ENCODE results near the gene AP2A1. TPM values are rescaled to one million over a fixed set of nuclear protein-coding genes. Genes with fewer than 3 reads are reported as not detected.

AP2A1 gene
- total and polyA plus RNA-seq, 2 of the 13 experiments (the other 11 are each of a cell fraction or from before 2014, with no cell fraction given), result 22.7 to 39.7 TPM

GRCh38 chr19:49766930-49767299 is at the start of gene AP2A1 (continued):
- TF ChIP-seq ZBTB40 (IDR thresholded peaks at IDR 0.05) (no peak), ZBTB40 (CRISPR knock-in tag; IDR thresholded peaks at IDR 0.05) (0 out of 2 replicates have a peak, but pooled peaks have one; percentile 3), SAFB2 (CRISPR knock-in tag; IDR thresholded peaks at IDR 0.05; ENCODE audit: borderline replicate concordance, low read depth) (no peak), MYC (CRISPR knock-in tag; IDR thresholded peaks at IDR 0.05; ENCODE audit: borderline replicate concordance) (no peak), PHF21A (CRISPR knock-in tag; IDR thresholded peaks at IDR 0.05) (no peak), TEAD3 (CRISPR knock-in tag; optimal IDR thresholded peaks at IDR 0.05; ENCODE audit: borderline replicate concordance) (no peak), ZFP62 (CRISPR knock-in tag; IDR thresholded peaks at IDR 0.05) (no peak), RAD51 (IDR thresholded peaks at IDR 0.05; ENCODE audit: borderline replicate concordance) (no peak), ZKSCAN5 (CRISPR knock-in tag; IDR thresholded peaks at IDR 0.05) (no peak), ELF1 (CRISPR knock-in tag; IDR thresholded peaks at IDR 0.05) (no peak), ZEB1 (IDR thresholded peaks at IDR 0.05; ENCODE audit: insufficient replicate concordance, low read depth) (no peak), ZNF274 (CRISPR knock-in tag; IDR thresholded peaks at IDR 0.05) (peak; percentile 55; the same call in 1 of the 2 replicates), PHF8 (CRISPR knock-in tag; IDR thresholded peaks at IDR 0.05) (peak; percentile 69), SYNCRIP (IDR thresholded peaks at IDR 0.05; ENCODE audit: insufficient read depth, low read depth, low read length) (no peak), ZNF556 (CRISPR knock-in tag; IDR thresholded peaks at IDR 0.05; ENCODE audit: borderline replicate concordance) (no peak), GZF1 (CRISPR knock-in tag; IDR thresholded peaks at IDR 0.05) (no peak), SMYD3 (CRISPR knock-in tag; IDR thresholded peaks at IDR 0.05) (no peak), PRPF4 (IDR thresholded peaks at IDR 0.05; ENCODE audit: low read depth, low read length, poor library complexity, severe bottlenecking) (no peak), KLF11 (CRISPR knock-in tag; IDR thresholded peaks at IDR 0.05) (no peak), PHB2 (IDR thresholded peaks at IDR 0.05; ENCODE audit: partially characterized antibody) (no peak), FOXA1 (IDR thresholded peaks at IDR 0.05) (no peak), FOXA1 (CRISPR knock-in tag; IDR thresholded peaks at IDR 0.05) (no peak), KLF15 (CRISPR knock-in tag; IDR thresholded peaks at IDR 0.05; ENCODE audit: borderline replicate concordance) (no peak)
- TF ChIP-seq, protein P1, sequence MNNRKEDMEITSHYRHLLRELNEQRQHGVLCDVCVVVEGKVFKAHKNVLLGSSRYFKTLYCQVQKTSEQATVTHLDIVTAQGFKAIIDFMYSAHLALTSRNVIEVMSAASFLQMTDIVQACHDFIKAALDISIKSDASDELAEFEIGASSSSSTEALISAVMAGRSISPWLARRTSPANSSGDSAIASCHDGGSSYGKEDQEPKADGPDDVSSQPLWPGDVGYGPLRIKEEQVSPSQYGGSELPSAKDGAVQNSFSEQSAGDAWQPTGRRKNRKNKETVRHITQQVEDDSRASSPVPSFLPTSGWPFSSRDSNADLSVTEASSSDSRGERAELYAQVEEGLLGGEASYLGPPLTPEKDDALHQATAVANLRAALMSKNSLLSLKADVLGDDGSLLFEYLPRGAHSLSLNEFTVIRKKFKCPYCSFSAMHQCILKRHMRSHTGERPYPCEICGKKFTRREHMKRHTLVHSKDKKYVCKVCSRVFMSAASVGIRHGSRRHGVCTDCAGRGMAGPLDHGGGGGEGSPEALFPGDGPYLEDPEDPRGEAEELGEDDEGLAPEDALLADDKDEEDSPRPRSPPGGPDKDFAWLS (CRISPR knock-in tag; IDR thresholded peaks at IDR 0.05; ENCODE audit: borderline replicate concordance), result no peak
